Bronchial epithelial cell (primary cell): ENCODE measurements around the gene PXYLP1. TPM values are rescaled to one million over a fixed set of nuclear protein-coding genes. Genes with fewer than 3 reads are reported as not detected.

Experiments
- DNase-seq: peaks from one replicate; pipeline ENCODE4 v3.0.0-alpha.2; 2010; ENCODE audit warnings: low read depth
- FAIRE-seq: peaks from 2 replicates; lab custom pipeline; 2011; peaks lifted over from hg19 to GRCh38; lab: Jason Lieb, UNC
- H3K27me3 ChIP-seq: 2 replicates; pipeline ENCODE4 v1.5.1; 2011; ENCODE audit warnings: low read length; ENCODE audit not compliant: control insufficient read depth, insufficient read depth
- H3K36me3 ChIP-seq: 2 replicates; pipeline ENCODE4 v1.5.1; 2011; ENCODE audit warnings: low read length; ENCODE audit not compliant: control insufficient read depth, insufficient read depth
- H3K4me3 ChIP-seq: 2 replicates; pipeline ENCODE4 v1.5.1; 2011; ENCODE audit warnings: mild to moderate bottlenecking, low read depth, low read length, control low read depth
- CTCF ChIP-seq: IDR thresholded peaks from 2 replicates; pipeline ENCODE4 v1.5.1; 2011; ENCODE audit warnings: mild to moderate bottlenecking, moderate library complexity, low read length, control low read depth, inconsistent platforms; ENCODE audit not compliant: insufficient read depth, severe bottlenecking
- total RNA-seq: library from RNA; depleted of rRNA; stranded (reverse); fragments of >200 nt; gene quantifications from 2 replicates; pipeline ENCODE4 v1.2.1, GENCODE V29; 2014

PXYLP1 gene
- total RNA-seq, 1 donor from 2014 or later, result 9.0 TPM

- no peaks in the 10 kb centered on the region for H3K36me3 ChIP-seq
- no peak overlapping the region for H3K4me3 ChIP-seq
- peak; percentile 59 for DNase-seq
- TF ChIP-seq CTCF, result no peak
- H3K27me3 ChIP-seq, result no peaks in the 10 kb centered on the region
- no peak for FAIRE-seq
Observed at GRCh38 chr3:141330718-141331376, 99.2 kb downstream of the PXYLP1 start.

GRCh38 chr3:141331377-141332318 is 100.0 kb downstream of the PXYLP1 start:
- no peak for TF ChIP-seq CTCF
- Histone ChIP-seq H3K27me3 (no peaks in the 10 kb centered on the region), H3K4me3 (no peak overlapping the region), H3K36me3 (no peaks in the 10 kb centered on the region)
- FAIRE-seq (no peak), DNase-seq (peak; percentile 96)

GRCh38 chr3:141332416-141332815 is 100.8 kb downstream of the PXYLP1 start:
- Histone ChIP-seq H3K27me3 (no peaks in the 10 kb centered on the region), H3K36me3 (no peaks in the 10 kb centered on the region), H3K4me3 (no peak overlapping the region)
- FAIRE-seq, result no peak
- no peak for DNase-seq
- TF ChIP-seq CTCF, result no peak

GRCh38 chr3:141333836-141334626 is 102.4 kb downstream of the PXYLP1 start:
- DNase-seq, result no peak

More at GRCh38 chr3:141333836-141334626, 102.4 kb downstream of the PXYLP1 start:
- H3K4me3 ChIP-seq, result no peak overlapping the region
- no peaks in the 10 kb centered on the region for H3K36me3 ChIP-seq
- H3K27me3 ChIP-seq, result no peaks in the 10 kb centered on the region
- no peak for TF ChIP-seq CTCF
- FAIRE-seq, result no peak
